ENCODE measurements around the gene CYP26C1.

GRCh38 chr10:93070378-93071176 lies 10.0 kb downstream of the CYP26C1 start:
- TF ChIP-seq, protein P1, sequence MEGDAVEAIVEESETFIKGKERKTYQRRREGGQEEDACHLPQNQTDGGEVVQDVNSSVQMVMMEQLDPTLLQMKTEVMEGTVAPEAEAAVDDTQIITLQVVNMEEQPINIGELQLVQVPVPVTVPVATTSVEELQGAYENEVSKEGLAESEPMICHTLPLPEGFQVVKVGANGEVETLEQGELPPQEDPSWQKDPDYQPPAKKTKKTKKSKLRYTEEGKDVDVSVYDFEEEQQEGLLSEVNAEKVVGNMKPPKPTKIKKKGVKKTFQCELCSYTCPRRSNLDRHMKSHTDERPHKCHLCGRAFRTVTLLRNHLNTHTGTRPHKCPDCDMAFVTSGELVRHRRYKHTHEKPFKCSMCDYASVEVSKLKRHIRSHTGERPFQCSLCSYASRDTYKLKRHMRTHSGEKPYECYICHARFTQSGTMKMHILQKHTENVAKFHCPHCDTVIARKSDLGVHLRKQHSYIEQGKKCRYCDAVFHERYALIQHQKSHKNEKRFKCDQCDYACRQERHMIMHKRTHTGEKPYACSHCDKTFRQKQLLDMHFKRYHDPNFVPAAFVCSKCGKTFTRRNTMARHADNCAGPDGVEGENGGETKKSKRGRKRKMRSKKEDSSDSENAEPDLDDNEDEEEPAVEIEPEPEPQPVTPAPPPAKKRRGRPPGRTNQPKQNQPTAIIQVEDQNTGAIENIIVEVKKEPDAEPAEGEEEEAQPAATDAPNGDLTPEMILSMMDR (IDR thresholded peaks at IDR 0.05; ENCODE audit: poor library complexity, severe bottlenecking): no peak
- TF ChIP-seq EZH2 (IDR thresholded peaks at IDR 0.05; ENCODE audit: borderline replicate concordance, insufficient read depth, low read length, poor library complexity, severe bottlenecking) (no peak), TAF1 (IDR thresholded peaks at IDR 0.05; ENCODE audit: low read depth) (no peak)
- TF ChIP-seq, protein P2, sequence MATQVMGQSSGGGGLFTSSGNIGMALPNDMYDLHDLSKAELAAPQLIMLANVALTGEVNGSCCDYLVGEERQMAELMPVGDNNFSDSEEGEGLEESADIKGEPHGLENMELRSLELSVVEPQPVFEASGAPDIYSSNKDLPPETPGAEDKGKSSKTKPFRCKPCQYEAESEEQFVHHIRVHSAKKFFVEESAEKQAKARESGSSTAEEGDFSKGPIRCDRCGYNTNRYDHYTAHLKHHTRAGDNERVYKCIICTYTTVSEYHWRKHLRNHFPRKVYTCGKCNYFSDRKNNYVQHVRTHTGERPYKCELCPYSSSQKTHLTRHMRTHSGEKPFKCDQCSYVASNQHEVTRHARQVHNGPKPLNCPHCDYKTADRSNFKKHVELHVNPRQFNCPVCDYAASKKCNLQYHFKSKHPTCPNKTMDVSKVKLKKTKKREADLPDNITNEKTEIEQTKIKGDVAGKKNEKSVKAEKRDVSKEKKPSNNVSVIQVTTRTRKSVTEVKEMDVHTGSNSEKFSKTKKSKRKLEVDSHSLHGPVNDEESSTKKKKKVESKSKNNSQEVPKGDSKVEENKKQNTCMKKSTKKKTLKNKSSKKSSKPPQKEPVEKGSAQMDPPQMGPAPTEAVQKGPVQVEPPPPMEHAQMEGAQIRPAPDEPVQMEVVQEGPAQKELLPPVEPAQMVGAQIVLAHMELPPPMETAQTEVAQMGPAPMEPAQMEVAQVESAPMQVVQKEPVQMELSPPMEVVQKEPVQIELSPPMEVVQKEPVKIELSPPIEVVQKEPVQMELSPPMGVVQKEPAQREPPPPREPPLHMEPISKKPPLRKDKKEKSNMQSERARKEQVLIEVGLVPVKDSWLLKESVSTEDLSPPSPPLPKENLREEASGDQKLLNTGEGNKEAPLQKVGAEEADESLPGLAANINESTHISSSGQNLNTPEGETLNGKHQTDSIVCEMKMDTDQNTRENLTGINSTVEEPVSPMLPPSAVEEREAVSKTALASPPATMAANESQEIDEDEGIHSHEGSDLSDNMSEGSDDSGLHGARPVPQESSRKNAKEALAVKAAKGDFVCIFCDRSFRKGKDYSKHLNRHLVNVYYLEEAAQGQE (IDR thresholded peaks at IDR 0.05; ENCODE audit: borderline replicate concordance): no peak

All from neural cell (in vitro differentiated cells).